TTC549 (cell line): ENCODE results near the gene NAV2.

ENCODE experiments used
- FAIRE-seq: peaks from 2 replicates; lab custom pipeline; 2012; peaks lifted over from hg19 to GRCh38; lab: Jason Lieb, UNC

Gene NAV2

GRCh38 chr11:19687392-19687791 lies 25.2 kb upstream of the NAV2 start:
- FAIRE-seq = no peak

DNA sequence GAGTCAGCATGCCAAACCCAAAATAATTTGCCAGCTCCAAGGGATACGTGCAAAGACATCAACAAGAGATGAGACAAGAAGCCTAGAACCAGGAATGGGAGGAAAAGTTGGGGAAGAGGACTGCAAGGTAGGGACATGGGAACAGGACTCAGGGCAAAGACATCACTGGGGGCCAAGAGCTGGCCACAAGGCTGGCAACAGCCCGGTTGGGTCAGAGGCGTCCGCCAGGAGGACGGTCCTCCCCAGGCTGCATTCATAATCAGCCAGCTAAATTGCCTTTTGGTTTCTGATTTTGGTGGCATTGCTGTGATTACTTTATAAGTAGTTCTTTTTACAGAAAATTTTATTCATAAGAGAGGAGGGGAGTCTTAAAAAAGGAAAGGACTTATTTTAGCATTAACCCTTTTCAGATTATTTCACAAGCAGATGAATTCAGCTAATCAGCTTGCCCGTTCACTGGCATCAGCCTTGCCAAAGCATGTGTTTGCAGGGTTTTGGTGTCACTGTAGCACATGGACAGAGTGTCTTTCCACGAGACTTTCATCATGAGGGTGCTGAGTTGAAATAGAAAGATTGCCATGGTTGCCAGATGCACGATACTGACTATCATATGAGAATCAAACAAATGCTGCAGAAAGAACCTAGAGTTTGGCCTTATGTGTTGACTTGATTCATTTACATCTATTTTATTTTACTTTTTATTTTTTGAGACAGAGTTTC lies 23.2 kb upstream of the NAV2 start:
- FAIRE-seq = no peak

- FAIRE-seq = no peak
Measured at GRCh38 chr11:19690885-19691284, 21.8 kb upstream of the NAV2 start.

GRCh38 chr11:19691815-19692500 lies 20.7 kb upstream of the NAV2 start:
- no peak for FAIRE-seq

DNA sequence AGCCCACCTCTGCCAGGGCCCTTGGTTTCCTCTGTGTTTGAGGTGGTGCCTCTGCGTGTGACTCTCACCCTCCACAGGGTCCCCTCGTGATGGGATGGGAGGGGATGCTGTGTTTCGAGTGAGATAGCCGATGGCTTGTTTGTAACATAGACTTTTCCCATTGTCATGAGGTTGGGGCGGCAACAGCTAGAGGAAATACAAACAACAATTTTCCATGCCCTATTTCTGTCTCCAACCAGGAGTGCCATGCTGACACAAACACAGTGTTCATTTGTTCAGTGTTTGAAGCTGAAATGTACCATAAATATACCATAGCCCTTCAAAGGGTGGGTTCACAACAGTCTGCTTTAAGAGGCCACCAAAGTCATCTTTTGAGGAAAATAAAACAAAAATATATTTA lies 19.5 kb upstream of the NAV2 start:
- no peak for FAIRE-seq

DNA sequence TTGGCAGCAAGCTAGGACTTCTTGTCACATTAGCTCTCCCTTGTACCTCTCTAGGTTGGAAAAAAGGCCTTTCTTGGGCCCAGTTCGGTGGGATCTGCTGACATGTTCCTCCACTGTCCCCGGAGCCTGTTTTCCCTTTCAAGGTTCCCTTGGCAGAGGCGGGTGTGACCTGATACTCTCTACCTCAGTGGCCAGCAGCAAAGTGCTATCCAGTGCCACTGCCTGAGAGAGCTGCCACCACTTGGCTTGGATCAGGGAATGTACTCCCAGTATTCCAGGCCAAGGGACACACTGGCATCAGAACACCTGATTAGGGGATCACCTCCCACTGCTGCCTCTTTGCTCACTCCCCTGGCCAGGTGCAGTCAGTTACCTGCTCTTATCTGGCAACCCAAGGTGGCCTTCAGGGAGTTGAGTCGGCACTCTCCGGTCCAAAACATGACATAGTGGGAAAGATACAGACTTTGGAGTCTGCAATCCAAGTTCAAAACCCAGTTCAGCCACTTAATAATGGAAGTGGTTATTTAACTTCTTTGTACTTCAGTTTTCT lies 17.8 kb upstream of the NAV2 start:
- FAIRE-seq = no peak

DNA sequence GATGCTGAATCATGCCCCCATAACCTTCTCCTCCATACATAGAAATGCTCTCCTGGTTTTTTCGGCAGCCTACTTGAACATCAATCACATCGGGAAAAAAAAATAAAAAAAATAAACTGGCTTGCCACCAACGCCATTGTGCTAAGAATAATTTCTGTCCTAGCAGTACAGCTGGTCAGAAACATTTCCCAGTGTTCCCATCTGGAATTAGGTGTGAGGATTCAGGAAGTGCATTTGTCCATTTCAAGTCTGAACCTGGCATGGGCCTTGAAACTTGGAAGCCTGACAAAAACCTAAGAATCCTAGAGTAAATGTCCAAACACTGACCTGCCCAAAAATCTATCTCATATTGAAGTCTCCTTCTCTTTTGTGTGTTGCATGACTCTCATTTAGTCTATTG lies 16.6 kb upstream of the NAV2 start:
- FAIRE-seq = no peak

DNA sequence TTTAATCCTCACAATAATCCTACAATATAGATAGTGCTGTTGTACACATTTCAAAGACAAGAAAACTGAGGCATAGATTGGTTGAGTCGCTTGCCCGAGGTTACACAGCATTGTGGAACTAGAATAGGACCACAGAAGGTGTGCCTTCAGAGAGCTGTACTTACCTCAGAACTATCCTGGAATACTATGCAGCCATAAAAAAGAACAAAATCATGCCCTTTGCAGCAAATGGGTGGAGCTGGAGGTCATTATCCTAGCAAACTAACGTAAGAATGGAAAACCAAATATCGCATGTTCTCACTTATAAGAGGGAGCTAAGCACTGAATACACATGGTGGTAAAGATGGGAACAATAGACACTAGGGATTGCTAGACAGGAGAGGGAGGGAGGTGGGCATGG lies 15.7 kb upstream of the NAV2 start:
- FAIRE-seq = no peak

- no peak for FAIRE-seq
Measured at GRCh38 chr11:19697721-19698121, 14.9 kb upstream of the NAV2 start.

DNA sequence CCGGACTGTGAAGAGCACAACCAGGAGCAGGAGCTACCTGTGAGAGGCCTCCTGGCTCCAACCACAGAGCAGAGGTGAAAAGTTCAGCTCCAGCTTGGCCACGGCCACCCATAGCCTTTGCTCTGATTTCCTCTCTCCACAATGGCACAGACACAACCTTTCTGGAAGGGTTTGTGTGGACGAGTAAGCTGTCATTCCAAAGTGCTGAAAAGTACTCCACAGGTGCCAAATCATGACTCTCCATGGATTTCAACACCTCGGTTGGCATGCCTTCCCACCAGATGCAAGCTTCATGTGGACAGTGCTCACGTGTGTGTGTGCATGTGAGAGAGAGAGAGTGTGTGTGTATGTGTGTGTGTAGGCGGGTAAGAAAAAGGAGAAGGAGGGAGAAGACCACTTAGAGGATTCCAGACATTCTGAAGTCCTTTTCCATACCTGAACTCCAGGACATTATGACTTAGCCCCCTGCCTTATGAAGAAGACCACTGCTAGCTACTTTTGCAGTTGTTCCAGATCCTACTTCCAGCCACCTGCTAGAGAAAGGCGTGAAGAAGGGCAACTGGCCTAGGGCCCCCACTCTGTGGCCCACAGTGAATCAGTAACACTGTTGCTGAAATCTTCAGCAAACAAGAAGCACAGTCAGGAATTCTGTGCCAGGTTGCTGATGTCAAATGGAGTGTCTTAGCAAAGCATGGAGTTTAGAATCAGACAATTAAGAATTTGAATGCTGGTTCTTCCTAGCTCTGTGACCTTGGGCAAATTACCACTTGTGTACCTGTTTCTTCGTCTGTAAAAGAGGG lies 13.9 kb upstream of the NAV2 start:
- no peak for FAIRE-seq

- no peak for FAIRE-seq
Measured at GRCh38 chr11:19701421-19701820, 11.2 kb upstream of the NAV2 start.

DNA sequence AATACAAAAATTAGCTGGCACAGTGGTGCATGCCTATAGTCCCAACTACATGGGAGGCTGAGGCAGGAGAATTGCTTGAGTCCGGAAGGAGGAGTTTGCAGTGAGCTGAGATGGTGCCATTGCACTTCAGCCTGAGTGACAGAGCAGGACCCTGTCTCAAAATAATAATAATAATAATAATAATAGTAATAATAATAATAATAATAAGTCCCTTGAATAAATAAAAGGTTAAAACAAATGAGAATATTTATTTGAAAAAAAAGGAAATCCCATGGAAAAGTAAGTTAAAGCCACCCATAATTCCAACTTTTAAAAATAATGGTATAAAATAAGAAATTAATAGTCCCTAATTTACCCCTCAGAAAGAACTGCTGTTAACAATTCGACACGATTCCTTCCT lies 10.0 kb upstream of the NAV2 start:
- FAIRE-seq = no peak

DNA sequence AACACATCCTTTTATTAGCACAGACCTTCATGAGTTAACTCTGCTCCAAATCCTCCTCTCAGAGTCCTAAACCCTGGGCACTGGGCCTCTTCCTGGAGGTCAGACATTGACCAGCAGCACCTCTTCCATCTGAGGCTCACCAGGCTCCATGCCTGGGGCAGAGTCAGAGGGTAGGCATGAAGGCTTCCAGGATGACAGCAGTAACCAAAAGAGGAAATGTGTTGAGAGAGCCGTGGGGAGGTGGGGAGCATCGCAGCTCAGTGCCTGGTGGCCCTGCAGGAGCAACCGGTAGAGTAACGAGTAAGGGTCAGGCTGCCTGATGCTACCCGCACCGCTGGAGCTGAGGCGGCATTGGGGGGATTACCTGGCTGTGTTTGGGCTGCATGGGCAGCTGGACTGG lies 9.4 kb upstream of the NAV2 start:
- FAIRE-seq = no peak

DNA sequence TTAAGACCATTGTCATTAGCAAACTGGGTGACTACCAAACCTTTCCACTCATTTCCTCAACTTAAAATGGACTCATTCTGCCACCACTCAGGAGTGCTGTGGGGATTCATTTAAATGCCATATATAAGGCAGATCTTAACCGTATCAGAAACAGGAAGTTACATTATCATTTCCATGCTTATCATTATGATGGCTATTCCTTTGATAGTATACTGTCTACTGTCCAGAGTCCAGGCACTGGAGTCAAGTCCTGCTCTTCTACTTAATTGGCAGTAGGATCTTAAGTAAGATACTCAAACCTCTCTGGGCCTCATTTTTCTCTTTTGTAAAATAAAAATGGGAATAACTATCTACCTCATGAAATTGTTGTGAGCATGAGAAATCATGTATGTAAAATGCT lies 8.4 kb upstream of the NAV2 start:
- no peak for FAIRE-seq

- FAIRE-seq = no peak
Measured at GRCh38 chr11:19705936-19706335, 6.7 kb upstream of the NAV2 start.

GRCh38 chr11:19711911-19712280 lies 741 bp upstream of the NAV2 start:
- no peak for FAIRE-seq

DNA sequence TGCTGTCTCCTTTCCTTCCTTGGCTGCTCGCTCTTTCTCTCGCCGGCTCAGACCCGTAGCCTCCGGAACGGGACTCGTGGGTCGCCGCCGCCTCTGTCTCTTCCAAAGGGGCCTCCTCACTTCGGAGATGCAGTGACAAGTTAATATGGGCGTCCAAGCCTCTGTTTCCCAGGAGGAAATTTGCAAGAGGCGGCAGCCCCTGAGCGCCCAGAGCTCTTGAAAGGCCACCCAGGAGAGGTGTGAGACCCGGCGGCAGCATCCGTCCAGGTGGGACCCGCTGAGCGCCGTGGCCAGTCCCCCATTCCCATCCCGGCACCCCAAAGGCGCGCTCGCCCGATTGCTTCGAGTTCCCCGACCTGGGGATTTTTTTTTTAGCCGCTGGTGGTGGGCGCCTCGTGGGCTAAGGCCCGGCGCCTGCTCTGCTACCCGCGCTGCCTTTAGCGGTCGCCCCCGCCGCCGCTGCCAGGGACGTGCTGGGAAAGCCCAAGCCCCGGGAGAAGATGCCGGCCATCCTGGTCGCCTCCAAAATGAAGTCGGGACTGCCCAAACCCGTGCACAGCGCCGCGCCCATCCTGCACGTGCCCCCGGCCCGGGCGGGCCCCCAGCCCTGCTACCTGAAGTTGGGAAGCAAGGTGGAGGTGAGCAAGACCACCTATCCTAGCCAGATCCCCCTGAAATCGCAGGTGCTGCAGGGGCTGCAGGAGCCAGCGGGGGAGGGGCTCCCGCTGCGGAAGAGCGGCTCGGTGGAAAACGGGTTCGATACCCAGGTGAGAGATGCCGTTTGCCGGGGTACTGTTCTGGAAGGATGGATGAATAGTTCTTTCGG lies 772 bp downstream of the NAV2 start:
- FAIRE-seq = no peak

DNA sequence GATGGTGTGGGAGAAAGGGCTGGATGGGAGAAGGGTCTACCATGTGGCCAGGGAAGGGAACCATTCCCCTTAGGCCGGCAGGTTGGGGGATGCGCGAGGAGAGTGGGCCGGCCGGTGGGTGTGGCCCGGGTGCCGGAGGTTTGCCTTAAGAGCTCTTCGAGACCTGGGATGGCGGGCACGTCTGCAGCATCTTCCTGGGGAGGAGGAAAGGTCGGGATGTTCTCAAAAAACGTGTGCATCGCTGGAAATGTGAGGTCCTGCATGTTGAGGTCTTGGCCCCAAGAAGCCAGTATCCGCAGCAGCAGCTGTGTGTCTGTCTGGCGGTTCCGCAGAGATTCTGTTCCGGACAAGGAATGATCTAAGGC lies 1.4 kb downstream of the NAV2 start:
- no peak for FAIRE-seq

- FAIRE-seq = no peak
Measured at GRCh38 chr11:19714387-19715363, 2.0 kb downstream of the NAV2 start.

DNA sequence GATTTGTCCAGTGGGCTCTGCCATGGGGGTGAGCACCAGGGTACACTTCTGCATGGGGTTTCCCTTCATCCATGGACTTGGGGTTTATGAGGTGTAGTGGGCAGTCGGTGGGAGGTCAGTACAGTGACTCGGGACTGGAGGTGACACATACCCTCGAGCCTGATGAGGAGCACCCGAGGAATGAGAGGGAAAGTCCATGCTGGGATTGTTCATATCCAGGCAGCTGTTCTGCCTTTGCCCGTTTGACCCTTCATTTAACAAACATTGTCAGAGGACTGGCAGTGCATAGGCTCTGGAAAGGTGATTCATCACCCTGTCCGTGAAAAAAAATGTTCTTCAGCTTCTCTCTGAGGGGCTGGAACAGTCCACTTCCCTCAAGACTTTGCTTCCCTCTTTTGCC lies 2.7 kb downstream of the NAV2 start:
- FAIRE-seq = no peak

GRCh38 chr11:19718051-19718450 lies 5.4 kb downstream of the NAV2 start:
- FAIRE-seq = no peak
